COR-L47 (cell line): ENCODE data around the gene PRR5L.

Source experiments
- DNase-seq: peaks from one replicate; lab custom pipeline; 2025; lab: John Stamatoyannopoulos, UW

Gene PRR5L

DNA sequence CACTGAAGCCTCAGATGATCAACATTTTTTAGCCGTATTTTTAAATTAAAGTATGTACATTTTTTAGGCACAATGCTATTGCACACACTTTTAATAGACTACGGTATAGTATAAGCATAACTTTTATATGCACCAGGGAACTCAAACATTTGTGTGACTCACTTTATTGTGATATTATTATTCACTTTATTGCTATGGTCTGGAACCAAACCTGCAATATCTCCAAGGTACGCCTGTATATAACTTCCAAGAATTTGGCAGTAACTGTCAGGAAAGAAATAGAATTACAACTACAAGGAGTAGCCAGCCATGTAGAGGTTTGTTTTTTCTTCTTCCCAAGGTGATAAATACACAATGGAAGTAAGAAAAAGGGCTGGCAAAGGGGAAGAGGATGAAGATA is 62.3 kb downstream of the PRR5L start:
- no peak for DNase-seq

DNA sequence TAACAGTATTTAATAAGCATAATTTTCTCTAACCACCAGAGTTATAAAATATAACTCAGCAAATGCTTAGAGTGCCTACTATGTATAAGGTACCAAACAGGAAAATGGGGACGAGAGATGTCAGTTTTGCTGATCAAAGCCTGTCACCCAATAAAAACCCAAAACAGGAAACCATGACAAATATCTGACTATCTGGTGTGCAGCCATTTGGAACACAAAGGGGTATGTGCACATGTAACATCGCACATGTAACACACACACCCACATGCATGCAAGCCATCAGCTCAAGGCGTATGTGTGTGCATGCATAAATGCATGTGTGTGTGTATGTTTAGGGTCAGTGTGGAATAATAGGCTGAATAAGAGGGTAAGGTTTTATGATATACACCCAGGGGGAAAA is 64.2 kb downstream of the PRR5L start:
- DNase-seq, result no peak

DNA sequence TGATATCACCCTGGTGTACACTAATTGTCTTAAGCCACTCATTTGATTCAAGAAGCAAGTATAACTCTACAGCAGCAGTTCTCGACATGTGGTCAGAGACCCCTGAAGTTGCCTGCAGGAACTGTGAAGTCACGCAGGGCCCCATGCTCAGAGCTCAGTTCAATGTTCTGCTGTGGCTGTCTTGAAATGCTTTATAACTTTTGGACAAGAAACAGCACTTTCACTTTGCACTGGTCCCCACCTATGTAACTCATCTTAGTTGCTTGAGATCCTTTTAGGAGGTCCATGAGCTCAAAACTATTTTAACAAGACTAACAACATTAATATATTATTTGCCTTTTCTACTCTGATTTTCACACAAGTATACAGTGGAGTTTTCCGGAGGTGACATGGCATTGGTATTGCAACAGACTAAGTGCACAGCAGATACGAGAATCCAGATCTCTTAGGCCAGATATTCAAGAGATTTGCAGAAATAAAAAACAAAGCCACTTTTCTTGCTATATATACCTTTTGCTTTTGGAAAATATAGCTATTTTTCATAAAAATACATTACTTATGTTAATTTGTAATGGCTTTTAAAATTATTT is 64.8 kb downstream of the PRR5L start:
- no peak for DNase-seq

GRCh38 chr11:36361472-36361871 is 65.4 kb downstream of the PRR5L start:
- no peak for DNase-seq

- DNase-seq, result no peak
These were observed 65.9 kb downstream of the PRR5L start for GRCh38 chr11:36361901-36362391.

- no peak for DNase-seq
These were observed 66.8 kb downstream of the PRR5L start for GRCh38 chr11:36362902-36363301.

- DNase-seq, result no peak
These were observed 67.5 kb downstream of the PRR5L start for GRCh38 chr11:36363361-36364268.

DNA sequence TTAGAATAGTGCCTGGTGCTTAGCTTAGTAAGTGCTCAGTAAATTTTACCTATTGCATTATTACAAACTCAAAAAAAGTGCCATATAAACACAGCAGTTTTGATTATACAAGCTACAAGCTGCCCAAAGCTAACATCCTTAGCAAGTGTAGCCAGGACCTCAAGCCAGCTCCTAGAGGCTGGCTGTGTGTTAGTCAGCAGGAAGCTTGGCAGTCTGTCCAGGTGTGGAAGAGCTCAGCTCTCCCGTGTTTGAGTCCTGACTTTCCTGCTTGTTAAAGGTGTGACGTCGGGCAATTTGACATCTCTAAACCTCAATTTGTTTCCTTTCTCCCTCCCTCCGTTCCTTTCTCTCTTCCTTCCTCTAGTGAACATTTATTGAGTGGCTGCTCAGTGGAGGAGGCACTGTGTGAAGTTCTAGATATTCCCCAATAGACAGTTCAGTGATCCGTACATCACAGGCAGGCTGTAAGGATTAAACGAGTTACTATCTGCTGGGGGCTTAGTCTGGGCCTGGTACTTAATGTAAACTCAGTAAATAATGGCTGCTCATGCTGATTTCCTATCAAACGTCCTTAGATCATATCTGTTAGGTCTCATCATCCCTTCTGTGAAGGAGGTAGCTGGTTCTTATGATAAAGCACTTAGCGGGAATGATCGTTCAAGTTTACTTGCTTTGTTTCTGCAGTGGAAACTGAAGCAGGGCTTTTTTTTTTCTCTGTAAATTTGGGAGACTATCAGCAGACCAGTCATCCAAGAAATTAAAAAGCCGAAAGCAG is 68.7 kb downstream of the PRR5L start:
- no peak for DNase-seq

- DNase-seq, result no peak
These were observed 69.8 kb downstream of the PRR5L start for GRCh38 chr11:36365907-36366306.

DNA sequence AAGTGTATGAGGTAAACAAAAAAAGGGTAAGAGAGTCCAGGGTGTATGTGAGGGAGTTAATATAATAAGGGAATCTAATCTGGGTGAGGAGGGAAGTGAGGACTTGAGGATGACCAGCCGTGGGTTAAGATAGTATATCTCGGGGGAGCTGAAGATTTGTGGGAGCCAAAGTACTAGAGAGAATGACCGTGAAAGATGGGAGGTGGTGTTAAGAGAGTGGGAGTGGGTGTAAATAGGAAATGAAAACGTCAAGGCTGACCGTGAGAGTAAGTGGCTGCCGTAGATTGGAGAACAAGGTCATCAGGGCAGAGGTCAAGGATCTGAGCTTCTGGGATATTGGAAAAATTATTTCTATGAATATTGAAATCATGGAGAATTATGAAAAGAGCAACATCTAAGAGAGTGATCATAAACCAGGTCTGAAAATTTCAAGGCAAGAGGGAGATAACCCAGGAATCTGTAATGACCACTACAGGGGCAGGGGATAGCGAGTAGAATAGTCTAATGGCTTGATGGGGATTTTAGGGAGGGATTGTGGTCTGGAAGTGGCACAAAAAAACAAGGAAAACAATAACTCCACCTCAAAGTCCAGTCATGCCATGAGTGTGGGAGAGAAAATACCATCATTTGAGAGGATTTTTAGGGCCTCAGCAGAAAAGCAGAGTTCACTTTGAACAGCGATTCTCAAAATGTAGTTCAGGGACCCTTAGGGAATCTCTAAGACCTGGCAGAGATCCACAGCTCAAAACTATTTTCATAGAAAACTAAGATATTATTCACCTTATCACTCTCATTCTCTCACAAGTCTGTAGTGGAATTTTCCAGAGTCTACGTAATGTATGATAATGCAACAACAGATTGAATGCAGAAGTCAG is 72.0 kb downstream of the PRR5L start:
- DNase-seq, result no peak

DNA sequence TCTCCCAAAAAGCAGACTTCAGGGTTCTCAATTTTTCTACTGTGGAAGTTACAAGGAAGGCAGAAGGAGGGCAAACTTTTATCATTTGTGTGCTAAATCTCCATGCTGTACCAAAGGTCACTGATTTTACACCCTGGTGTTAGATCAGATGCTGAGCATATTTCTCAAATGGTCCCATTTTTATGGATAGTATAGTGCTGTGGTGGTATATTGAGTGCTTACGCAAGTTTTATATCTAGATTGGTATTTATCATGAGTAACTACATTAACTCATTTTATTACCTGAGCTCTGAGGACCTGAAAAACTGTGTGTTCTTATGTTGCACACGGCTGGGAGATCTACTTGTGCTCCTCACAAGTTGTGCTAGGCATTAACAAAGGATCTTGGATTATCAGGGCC is 75.1 kb downstream of the PRR5L start:
- no peak for DNase-seq

DNA sequence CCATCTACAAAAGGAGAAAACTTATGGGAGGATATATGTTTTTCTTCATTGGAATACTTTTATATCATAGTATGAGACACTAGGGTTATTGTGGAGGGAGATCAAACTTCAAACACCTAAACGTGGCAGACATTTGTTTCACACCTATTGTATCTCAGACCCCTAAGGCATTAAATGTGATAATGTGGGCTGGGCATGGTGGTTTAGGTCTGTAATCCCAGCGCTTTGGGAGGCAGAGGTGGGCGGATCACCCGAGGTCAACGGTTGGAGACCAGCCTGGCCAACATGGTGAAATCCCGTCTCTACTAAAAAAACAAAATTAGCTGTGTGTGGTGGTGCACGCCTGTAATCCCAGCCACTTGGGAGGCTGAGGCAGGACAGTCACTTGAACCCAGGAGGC is 75.5 kb downstream of the PRR5L start:
- DNase-seq, result no peak

DNA sequence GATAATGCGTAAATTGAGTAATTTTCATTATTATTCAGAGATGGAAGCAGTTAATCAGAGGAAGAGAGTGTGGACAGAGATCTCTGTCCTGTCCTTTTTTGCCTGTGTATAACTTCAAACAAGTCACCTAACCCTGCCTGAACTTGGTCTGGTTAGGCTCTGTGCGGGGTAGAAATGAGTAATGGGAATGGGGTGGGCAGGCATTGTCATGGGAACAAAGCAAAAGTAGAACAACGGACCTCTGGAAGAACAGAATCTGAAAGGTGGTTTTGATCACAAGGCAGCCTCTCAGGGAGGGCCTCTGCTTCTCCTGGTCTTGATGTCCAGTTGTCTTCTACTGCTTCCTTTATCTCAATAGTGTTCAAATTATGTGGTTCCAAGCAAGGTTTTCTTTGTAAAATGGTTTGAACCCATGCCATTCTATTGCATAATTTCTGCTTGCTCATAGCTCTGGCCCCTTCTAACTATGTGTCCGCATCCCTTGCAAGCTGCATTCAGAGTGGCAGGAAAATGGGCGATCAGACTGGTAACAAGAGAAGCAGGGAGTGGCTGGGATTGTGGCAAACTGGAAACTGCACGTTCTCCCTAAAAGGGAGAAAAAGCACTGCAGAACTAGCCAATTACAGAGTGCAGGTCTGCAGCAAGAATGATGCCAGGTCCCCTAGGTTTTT is 76.1 kb downstream of the PRR5L start:
- no peak for DNase-seq

- no peak for DNase-seq
These were observed 77.2 kb downstream of the PRR5L start for GRCh38 chr11:36373016-36374010.

GRCh38 chr11:36374726-36375125 is 78.6 kb downstream of the PRR5L start:
- DNase-seq, result no peak

GRCh38 chr11:36375353-36376008 is 79.4 kb downstream of the PRR5L start:
- DNase-seq, result no peak

DNA sequence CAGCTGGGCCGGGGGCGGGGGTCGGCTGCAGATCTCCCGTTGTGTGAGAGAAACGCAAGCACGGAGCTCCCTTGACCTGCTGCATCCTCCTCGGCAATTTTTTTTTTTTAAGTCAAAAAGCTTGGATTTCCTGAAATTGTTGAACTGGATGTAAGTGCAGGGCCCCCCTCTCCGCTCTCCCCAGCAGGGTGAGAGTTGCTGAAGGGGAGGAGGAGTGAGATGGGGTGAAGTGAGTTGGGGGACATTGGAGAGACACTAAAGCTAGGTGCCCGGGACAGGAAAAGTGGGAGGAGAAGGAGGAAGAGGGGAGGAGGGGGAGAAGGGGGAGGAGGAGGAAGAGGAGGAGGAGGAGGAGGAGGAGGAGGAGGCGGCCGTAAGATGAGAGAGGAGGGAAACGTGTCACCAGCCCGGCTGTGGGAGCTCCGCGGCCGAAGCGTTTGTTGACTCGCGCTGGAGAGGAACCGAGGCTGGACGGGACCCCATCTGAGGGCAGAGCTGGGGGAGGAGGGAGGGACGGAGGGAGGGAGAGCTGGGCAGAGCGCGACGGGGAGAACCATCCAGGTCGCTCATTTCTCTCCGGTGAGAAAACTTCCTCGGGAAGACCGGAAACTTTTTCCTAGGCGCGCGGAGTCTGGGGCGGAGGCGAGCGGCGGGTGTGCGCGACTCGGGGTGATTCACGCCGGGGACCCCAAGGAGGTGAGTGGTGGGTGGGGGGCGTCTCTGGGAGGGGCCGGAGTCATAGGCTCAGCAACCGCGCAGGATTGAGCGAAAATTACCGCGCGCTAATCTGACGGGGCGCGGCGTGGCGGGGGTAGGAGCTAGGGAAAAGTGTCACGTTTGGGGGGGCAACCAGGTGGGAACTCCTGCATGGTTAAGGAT is 80.2 kb downstream of the PRR5L start:
- no peak for DNase-seq
